HG03108 (cell line): ENCODE results near the gene ECE2.

Source experiments
- ATAC-seq: cut with Tn5 transposase; IDR thresholded peaks from one replicate; pipeline ENCODE4 v1.9.1; 2021; ENCODE audit warnings: moderate library complexity; ENCODE audit not compliant: unreplicated experiment

Gene ECE2

DNA sequence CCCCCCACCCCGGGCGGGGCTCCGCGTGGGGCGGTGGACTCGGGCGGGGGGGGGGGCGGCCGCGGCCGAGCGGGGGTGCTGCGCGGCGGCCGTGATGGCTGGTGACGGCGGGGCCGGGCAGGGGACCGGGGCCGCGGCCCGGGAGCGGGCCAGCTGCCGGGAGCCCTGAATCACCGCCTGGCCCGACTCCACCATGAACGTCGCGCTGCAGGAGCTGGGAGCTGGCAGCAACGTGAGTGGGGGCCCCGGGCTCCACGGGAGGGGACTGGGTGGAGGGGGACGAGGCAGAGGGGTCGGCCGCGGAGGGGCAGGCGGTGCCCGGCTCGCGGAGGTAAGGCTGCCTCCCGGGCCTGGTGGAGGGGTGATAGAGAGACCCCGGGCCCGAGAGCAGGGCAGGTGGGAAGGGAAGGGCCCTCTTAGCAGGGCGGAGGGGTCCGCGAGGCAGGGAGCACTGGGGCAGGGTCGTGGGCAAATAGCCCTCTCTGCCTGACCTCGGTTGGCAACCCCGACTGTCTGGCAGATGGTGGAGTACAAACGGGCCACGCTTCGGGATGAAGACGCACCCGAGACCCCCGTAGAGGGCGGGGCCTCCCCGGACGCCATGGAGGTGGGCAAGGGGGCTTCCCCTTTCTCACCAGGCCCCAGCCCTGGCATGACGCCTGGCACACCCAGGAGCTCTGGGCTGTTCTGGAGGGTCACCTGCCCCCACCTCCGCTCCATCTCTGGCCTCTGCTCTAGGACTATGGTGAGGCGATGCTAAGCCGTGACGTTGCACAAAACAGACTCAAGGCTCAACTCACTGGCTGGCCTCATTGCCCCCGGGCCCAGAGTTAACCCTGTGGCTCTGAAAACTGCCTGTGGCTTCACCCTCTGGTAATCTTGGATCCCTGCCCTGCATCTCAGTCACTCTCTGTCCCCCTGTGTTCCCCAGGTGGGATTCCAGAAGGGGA, at the start of gene ECE2:
Gene ECE2 (plus strand): TSS at position 62 of the 950 bp plus-strand sequence. CDS start 132 bp downstream, at position 194.
- no peak for ATAC-seq

DNA sequence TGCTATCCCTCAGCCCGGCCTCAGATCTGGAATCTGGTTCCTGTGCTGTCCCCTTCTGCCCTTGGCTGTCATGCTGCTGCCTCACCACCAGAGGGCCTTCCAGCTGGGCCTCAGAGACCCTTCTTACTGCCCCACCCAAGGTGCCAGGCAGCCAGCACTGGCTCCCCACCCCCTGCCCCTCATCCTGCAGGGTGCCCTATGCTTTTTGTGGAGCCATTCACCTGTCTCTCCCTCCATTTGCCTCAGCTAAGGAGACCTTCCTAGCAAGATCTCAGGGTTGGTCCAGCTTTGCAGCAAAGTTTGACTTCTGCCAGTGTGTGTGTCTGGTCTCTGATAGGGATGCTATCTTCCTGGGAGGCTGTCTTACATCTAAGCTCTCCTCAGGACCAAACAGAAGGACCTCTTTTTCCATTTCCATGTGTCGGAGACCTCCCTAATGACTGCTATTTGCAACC, 48.3 kb upstream of the ECE2 start:
- no peak for ATAC-seq

DNA sequence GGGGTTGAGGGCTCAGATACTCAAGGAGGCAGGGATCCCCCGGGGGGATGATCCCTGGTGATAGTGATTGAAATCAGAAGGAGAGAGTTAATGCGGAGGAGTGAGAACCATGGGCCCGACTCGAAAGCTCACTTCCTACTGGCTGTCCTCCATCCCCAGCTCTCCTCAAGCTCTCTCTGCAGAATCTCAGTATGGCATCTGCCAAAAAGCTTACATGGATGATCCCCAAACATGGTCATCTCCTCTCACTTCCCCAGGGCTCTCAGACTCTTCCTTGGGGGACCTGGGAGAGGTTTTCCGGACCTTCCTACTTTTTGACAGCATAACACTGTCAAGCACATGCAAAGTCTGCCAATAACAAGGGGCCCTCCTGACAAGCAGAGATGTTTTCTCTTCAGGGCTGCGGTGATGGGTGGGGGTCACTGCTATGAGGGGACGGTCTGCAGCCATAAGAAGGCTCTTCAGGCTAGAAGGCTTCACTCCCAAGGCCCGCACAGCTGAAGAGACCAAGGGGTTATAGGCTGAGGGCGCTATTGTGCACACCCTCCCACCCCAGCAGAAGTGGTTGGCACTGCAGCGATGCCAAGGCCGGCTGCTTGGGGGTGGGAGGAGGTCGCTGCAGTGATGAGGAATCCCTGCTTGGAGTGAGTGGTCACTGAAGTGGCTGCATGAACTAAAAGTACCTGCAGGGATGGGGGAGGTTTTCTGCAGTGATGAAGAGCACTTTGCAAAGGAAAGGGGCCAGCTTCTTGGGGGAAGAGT, 47.3 kb upstream of the ECE2 start:
- no peak for ATAC-seq

- ATAC-seq, result peak; percentile 64
These were observed 46.3 kb upstream of the ECE2 start, which contains the start of gene VWA5B2 for GRCh38 chr3:184229394-184230080. VWA5B2 (plus strand) TSS chr3:184229585; CDS start chr3:184230529, 944 bp downstream.

GRCh38 chr3:184230081-184230602, 45.7 kb upstream of the ECE2 start:
- no peak for ATAC-seq

GRCh38 chr3:184230603-184231528, 45.0 kb upstream of the ECE2 start:
- no peak for ATAC-seq

DNA sequence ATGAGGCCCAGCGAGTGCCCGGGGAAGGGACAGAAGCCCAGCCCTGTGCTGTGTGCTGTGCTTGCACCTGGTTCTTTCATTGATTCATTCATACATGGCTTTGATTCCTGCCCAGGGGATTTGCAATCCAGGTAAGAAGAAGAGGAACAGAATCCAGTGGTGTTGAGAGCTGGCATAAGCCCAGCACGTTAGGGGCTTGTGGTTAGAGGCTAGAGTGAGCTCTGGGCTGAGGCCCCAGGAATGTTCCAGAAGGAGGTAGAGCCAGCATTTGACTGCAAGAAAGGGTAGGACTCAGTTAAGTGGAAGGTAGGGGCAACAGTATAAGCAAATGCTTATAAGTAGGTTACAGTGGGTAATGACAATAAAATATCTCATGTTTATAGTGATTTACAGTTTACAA, 44.2 kb upstream of the ECE2 start:
- ATAC-seq, result no peak

- no peak for ATAC-seq
These were observed 42.5 kb upstream of the ECE2 start for GRCh38 chr3:184233127-184233843.

DNA sequence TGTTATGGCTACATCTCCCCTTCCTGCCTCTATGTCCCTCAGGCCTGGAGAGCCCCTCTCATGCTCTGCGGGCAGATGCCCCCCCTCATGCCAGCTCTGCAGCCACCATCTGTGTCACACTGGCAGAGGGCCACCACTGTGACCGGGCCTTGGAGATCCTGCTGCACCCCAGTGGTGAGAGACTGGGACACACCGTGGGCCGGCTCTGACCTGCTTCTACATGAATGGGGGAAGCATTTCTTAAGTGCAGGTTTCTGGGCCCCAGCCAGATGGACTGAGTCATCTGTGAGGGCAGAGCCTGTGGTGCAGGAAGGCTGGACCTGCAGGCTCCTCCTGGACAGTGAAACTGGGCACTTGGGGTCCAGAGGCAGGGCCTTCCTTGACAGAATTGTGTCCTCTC, 41.6 kb upstream of the ECE2 start:
- no peak for ATAC-seq

DNA sequence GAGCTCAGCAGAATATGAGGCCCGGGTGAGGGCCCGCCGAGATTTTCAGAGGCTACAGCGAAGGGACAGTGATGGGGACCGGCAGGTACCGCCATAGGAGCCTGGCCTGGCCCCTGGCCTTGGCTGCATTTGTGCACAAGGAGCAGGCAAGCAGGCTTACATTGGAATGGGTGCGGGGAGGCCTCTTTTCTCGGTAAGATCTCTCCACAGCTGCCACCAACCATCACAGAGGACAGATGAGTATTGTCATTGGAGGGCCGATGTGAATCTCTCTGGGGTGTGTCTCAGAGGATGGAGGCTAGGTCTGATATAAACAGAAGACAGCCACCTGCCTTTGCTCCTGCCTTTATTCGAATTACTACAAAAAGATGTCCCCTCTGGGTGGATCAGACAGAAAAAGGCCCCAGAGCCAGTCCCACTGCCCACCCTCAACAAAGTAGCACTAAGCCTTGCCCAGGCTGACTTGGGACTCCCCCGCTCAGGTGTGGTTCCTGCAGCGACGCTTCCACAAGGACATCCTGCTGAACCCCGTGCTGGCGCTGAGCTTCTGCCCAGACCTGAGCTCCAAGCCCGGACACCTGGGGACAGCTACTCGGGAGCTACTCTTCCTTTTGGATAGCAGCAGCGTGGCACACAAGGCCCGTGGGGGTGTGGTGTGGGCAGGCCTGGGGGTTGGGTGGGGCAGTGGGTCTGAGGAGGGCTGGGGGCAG, 41.0 kb upstream of the ECE2 start:
- ATAC-seq, result no peak

DNA sequence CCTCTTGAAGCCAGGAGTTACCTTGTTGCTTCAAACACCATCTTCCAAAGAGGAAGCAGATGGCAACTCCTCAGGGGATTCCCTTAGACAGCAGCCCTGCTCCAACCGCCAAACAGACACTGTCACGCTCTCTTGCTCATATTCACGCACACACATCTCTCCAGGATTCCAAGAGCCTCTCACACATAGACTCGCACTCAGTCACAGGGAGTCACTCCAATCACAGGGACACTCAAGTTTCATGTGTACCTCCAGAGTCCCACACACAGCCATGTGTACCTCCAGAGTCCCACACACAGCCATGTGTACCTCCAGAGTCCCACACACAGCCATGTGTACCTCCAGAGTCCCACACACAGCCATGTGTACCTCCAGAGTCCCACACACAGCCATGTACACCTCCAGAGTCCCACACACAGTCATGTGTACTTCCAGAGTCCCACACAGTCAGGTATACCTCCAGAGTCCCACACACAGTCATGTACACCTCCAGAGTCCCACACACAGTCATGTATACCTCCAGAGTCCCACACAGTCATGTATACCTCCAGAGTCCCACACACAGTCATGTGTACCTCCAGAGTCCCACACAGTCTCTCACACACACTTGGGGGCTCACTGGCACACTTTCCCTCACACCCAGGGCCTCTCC, 40.3 kb upstream of the ECE2 start:
- no peak for ATAC-seq

GRCh38 chr3:184236033-184236410, 39.8 kb upstream of the ECE2 start:
- ATAC-seq, result no peak

- ATAC-seq, result no peak
These were observed 39.2 kb upstream of the ECE2 start for GRCh38 chr3:184236636-184237035.

DNA sequence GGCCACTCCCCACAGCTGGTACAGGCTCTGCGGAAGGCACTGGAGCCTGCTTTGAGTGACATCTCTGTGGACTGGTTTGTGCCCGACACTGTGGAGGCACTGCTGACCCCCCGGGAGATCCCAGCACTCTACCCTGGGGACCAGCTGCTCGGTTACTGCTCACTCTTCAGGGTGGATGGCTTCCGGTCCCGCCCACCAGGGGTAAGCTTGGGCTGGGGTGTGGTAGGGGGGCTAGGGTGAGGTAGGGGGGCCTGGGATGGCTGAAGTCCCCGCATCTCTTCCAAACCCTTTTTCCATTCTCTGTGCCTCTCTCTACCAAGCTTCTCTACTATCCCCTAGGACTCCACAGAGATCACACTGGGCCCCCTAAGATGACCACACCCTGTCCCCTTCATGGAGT, 38.6 kb upstream of the ECE2 start:
- ATAC-seq, result no peak

- no peak for ATAC-seq
These were observed 38.0 kb upstream of the ECE2 start for GRCh38 chr3:184237807-184238206.

DNA sequence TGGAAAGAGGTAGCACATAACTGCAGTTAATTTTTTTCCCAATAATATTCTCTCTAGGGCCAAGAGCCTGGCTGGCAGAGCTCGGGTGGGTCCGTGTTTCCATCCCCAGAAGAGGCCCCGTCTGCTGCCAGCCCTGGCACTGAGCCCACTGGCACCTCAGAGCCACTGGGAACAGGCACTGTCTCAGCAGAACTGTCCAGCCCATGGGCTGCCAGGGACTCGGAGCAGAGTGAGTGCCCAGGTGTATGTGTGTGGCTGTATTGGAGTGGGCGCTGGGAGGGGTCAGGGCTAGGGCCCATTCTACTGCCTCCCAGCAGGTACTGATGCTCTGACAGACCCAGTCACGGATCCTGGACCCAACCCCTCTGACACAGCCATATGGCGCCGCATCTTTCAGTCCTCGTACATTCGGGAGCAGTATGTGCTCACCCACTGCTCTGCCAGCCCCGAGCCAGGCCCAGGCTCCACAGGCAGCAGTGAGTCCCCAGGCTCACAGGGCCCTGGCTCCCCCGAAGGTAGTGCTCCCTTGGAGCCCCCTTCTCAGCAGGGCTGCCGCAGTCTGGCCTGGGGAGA, 37.5 kb upstream of the ECE2 start:
- ATAC-seq, result no peak

DNA sequence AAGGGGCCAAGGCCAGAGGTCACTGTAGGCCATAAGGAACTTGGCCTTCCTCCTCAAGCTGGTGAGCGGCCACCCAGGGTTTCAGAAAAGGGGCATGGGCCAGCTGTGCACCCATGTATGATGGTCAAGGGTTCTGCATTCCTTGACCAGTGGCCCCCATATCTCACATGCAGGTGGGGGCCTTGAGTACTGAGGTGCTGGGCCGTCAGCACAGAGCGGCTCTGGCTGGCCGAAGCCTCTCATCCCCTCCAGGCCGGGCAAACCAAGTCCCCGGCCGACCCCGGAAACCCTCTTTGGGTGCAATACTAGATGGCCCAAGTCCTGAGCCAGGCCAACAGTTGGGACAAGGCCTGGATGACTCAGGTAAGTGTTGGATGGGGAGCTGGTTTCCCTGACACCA, 36.6 kb upstream of the ECE2 start:
- no peak for ATAC-seq

- no peak for ATAC-seq
These were observed 36.1 kb upstream of the ECE2 start for GRCh38 chr3:184239708-184240107.
